Bronchus fibroblast of lung (primary cell): ENCODE measurements around the gene SCOC. TPM values are rescaled to one million over a fixed set of nuclear protein-coding genes. Genes with fewer than 3 reads are reported as not detected.

Experiments
- total RNA-seq: library from RNA; depleted of rRNA; stranded (reverse); fragments of >200 nt; gene quantifications from 2 replicates; pipeline ENCODE4 v1.2.3, GENCODE V29; 2015

The SCOC gene
- 36.0 and 46.2 TPM in 2 replicates for total RNA-seq

GRCh38 chr4:140373328-140374129, at the start of gene SCOC:
TSS of gene SCOC (plus strand) at chr4:140373646. CDS start at chr4:140379171, 5,525 bp downstream.

DNA sequence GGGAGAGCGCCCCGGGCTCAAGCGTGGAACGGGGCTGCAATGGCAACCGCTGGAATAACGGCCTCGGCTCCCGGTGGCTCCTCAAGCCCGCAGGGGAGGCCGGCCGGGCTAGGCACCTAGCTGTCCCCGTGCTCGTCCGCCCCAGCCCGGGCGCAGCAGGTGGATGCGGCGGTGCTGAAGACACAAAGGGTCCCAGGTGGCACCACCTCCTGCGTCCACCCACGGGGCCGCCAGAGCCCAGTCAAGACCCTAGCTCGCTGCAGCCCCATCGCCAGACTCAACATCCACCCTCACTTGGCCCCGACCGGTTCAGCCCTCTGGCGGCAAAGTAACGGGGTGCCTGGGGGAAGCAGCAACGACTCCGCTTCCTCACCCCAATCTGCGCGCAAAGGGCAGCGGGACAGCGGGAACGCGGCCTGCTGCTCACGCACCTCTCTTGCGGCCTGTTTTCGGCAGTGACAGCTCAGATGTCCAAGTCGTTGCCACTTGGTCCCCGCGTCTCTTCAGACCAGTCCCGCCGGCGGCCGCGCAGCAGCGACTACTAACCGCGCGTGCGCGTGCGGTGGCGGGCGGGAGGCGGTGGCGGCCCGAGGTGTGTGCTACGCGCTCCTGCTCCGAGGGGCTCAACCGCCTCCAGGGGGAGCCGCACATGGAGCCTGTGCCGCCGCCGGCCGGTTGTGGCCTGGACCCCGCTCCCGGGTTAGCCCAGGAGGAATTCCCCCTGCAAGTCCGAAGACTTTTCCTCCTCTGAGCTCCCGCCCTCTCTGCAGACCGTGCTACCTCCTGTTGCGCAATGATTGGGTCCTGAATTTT, 53.9 kb downstream of the SCOC start, which contains the start of gene CLGN:
Gene CLGN (minus strand): TSS at position 543 of the 813 bp plus-strand sequence. CDS start 14,570 bp downstream, outside the sequence.

Other genes starting within 250 kb of the SCOC start
- gene MAML3, start 219.5 kb upstream of the SCOC start, total RNA-seq: 1.7 and 1.8 TPM in 2 replicates
- 5.1 and 5.9 TPM in 2 replicates for gene CLGN, start 54.0 kb downstream of the SCOC start, total RNA-seq
- gene MGAT4D, start 124.6 kb downstream of the SCOC start, total RNA-seq: not detected in 2 replicates
- gene ELMOD2, start 150.5 kb downstream of the SCOC start, total RNA-seq: 16.6 and 17.4 TPM in 2 replicates
- gene UCP1, start 195.3 kb downstream of the SCOC start, total RNA-seq: not detected in 2 replicates